Renal pelvis (tissue), 4 donors: ENCODE measurements around the gene RNF126. TPM values are rescaled to one million over a fixed set of nuclear protein-coding genes. Genes with fewer than 3 reads are reported as not detected.

Source experiments
- DNase-seq: peaks from one replicate; pipeline ENCODE4 v3.0.0-alpha.2; 2013
- polyA plus RNA-seq, 3 donors: library from polyadenylated mRNA; unstranded; fragments of 120-200 nt; gene quantifications; one replicate each; pipeline ENCODE4 v1.2.1, GENCODE V29; 2013; ENCODE audit not compliant: insufficient read length in 3 of 3

RNF126 gene
- polyA plus RNA-seq, 3 donors: 33.8 to 35.9 (median 35.8) TPM

DNA sequence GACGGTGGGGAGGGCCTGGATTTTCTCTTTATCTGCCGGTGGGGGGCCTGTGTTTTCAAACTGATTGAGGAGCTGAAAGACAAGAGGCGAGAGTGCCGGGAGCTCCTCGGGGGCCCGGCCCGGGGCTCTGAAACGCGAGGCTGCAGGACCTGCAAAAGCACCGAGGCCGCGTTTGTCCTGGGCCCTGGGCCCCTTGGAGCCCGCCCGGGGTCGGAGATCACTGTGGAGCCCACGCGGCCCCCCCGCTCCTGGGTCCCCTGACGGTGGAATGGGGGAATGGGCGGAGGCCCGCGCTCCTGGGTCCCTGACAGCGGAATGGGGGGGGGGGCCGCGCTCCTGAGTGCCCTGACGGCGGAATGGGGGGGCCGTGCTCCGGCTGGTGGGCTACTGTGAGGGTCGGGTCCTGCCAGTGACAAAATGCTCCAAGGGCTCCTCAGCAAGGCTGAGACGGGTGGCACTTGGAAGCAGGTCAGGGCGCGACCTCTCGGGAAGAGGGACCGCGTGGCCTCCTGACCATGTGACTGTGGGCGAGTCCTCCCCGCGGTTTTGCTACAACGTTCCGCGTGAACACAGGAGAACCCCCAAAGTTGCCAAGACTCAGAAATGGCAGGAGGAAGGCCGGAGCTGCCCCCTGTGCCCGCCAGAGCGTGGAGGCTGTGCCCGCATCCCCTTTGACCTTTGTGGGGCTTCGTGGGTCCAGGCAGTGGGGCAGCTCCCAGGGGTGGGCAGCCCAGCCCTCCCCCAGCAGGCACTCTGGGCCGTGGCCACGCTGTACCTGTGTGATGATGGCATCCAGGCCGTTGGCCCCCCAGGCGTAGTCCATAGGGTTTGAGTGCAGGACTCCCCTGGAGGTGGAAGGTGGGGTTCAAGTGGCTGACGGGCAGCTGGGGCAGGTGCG lies 13.9 kb downstream of the RNF126 start:
- DNase-seq: no peak

DNA sequence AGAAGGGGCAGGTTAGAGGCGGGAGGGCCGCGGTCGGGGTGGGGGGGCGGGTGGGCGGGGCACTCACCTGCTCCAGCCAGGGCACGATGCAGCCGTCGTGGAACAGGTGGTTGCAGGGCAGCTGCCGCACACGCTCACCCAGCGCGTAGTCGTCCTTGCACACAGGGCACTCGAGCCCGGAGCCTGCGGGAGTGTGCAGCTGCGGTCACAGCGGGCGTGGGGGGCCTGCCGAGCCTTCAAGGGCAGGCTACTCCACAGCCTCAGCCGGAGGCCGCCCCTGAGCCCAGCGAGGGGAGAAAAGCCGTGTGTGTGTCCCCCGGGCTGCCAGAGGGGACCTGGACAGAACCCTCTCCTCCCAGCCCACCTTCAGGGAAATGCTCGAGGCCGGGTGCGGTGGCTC lies 14.7 kb downstream of the RNF126 start:
- no peak for DNase-seq

DNA sequence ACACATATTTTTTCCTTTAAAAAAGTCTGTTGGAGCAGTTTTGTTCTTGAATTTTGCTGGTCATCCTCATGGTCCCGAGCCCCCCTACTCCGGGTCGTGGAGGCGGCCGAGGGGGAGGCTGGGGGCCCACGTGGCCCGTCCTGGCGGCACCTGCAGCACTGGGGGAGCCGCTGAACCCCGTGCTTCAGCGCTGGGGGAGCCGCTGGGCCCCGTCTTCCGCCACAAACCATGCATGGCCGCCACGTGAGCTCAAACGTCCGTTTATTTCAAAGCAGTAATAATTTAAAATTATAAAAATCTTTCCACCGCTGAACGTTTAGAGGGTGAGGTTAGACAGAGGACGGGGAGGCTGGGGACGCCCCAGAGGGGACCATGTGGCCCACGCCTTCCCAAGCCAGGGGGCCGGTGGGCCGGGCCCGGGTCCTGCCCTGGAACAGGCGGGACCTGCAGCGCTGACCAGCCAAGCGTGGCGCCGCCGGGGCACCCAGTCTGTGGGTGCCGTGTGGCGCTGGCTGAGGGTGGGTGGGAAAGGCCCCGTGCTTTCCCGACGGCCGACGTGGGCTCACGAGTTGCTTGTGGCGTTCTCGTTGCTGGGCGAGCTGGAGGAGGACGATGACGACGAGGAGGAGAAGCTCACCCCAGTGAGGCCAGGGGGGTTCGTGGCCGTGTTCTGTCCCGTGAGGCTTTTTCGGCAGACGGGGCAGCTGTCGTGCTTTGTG lies 15.3 kb downstream of the RNF126 start:
- DNase-seq: no peak

DNA sequence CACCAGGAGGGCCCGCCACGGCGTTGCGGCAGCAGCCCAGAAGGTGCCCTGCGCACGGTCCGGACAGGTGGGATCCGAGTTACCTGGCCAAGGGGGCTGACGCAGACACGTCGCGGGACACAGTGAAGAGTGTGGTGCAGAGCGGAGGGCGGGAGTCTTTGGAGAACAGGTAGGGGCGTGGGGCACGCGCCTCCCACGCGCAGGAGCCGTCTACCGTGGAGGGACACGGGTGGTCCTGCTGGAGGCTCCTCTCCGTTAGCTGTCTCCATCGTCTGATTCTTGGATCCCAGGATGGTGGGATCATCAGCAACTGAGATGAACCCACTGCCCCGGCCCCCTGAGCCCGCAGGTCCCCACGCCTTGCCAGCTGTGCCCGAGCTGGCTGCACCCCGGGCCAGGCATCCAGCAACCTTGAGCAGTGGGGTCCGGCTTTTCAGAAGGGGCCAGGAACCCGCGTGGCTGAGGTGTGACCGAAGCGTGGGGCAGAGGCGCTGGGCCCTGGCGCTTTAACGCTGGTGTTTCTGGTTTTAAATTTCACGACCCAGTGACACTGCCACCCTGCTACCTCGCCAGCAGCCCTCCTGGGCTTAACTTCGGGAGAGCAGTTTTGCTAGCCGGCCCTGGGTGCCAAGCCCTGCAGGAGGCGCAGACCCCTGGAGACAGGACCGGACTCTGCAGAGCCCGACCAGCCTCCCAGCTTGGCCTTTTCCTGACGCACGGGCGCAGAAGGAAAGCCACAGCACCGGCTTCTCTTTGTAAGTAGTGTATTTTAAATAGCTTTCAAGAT lies 16.0 kb downstream of the RNF126 start:
- DNase-seq: no peak

DNA sequence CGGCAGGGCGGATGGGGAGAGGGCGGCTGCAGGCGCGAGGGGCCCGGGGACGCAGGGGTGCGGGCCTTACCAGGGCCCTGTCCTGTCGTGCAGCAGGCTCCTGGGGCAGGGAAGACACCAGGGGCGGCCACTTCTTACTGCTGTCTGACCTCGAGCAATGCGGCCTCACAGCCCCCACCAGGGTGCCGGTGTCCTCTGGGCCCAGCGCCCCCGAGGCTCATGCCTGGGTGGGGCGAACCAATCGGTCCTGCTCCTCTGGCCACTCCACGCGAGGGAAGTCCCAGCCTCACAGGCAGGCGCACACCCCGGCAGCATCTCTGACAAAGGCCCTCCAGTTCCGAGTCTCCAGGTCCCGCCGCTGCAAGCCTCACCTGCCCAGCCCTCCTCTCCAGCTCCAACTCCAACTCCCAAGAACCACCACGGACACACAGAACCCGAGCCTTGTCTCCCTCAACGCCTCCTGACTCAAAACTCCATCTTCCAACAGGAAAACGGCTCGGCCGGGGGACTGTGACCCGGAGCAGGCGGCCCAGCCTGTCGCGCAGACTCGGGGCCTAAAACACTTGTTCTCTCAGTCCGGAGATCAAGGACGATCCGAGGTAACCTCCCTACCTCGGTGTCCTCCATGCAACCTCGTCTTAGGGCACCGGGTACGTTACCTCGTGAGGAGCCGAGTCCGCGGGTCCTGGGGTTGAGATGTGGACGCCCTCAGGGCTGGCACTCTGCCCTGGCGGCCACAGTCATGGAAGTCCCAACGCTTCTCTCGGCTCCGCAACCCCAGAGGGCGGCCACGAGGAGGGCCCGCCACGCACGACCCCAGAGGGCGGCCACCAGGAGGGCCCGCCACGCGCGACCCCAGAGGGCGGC lies 16.9 kb downstream of the RNF126 start:
- no peak for DNase-seq

DNA sequence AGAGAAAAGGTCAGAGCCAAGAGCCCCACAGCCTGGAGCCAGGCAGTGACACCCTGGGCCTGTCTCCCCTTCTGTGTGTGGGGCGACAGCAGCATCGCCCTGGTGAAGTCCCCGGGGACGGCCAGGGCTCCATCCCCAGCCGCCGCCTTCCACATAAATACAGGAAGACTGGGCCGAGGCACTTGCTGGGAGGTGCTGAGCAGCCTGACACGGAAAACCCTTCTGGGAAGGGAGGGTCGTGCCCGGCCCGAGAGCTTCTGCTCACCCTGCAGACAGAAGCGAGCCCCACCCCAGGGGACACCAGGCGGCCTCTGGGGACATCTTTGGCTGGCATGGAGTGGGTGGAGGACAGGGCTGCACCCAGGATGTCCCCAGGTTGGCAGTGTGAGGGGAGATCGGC lies 18.2 kb downstream of the RNF126 start:
- DNase-seq: no peak

DNA sequence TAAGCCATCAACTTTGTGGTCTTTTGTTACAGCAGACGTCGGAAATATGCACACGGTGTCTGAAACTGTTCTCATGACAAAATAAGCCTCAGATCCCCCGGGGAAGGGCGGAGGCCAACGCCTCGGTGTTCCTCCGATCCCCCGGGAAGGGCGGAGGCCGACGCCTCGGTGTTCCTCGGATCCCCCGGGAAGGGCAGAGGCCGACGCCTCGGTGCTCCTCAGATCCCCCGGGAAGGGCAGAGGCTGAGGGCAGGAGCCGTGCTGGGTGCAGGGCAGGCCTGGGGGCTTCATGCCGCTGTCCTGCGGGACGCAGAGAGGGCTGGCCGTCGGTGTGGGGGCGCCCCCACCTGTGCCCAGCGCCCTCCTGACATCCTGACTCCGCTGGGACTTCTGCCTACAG lies 18.7 kb downstream of the RNF126 start:
- no peak for DNase-seq

DNA sequence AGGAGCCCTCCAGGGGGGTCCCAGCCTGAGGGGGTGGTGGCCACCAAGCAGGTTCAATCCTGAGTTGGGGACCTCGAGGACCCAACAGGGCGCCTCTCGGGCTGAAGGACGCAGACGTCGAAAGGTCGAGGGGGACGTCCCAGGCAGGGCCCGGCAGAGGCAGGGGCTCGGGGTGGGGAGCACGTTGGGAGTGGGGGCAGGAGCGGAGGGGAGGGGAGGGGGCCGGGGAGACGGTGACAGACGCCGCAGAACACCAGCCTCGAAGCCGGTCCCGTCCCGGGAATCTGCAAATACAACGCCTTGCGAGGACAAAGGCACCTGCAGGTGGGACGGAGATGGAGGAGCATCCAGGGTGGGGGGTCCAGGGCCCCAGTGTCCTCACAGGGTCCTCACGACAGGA lies 19.3 kb downstream of the RNF126 start:
- no peak for DNase-seq

DNA sequence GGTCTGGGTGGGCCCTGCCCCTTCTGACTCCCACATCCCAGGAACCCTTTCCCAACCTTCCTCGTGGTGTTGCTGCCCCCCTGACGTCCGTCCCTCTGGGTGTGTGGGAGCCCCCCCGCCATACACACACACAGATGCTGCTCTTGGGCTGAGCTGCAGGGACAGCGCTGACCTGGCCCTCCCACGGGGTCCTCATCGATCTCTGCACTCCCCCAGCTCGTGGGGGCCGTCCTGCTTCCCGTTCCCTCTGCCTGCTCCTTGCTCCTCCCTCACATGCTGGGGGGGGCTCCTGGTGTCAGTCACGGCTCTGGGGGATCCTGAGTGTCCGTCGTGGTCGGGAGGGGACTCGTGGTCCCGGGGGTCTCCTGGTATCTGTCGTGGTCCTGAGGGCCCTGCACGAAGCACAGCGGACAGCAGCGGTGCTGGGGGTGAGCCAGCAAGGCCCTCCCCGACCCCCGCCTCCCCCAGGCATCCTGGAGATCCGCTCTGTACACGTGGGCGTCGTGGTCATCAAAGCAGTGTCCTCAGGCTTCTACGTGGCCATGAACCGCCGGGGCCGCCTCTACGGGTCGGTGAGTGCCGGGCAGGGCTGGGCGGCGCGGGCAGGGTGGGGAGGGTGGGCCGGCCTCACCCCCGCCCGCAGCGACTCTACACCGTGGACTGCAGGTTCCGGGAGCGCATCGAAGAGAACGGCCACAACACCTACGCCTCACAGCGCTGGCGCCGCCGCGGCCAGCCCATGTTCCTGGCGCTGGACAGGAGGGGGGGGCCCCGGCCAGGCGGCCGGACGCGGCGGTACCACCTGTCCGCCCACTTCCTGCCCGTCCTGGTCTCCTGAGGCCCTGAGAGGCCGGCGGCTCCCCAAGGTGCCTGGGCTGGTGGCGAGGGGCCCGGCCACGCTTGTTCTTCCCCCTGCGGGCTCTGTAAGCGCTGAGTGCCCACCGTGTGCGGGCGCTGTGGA lies 20.0 kb downstream of the RNF126 start:
- no peak for DNase-seq

DNA sequence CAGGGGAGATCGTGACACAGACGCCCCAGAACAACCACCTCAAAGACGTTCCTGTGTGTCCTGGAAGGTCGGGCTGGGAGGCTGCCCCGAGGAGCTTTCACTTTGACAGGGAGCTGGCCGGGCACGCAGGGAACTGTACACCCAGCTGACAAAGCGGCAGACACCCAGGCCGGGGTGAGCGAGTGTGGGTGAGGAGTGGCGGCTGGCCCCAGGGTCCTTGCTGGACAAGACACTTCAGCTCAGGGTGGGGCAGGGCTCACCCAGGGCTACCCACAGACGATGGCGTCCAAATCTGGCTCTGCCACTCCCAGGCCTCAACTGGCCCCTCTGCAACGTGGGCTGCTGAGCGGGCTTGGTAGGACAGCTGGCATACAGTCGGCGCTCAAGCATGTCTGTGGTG lies 21.3 kb downstream of the RNF126 start:
- DNase-seq: no peak

DNA sequence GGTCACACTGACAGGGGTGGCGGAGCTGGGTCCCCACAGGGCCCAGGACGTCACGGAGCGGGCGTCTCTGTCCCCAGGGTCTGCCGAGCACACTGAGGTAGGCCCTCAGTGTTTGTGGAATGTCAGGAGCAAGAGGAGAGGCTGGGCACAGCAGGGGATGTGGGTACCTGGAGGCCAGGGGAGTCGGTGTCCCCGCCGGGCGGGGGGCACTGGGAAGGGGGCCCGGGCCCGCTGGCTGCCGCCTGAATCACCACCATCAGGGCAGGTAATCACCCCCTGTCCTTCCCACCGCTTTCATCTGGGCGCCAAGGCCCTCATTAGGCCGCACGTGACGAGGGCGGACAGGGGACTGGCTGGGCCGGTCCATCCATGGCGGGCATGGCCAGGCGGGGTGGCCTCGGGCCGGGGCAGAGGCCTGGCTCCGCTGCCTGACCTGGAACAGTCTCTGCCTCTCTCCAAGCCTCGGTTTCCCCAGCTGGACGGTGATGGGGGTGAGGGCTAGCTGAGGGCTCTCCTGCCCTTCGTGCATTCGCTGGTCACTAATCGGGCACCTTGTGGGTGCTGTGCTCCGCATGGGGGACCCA lies 22.3 kb downstream of the RNF126 start:
- DNase-seq: no peak

DNA sequence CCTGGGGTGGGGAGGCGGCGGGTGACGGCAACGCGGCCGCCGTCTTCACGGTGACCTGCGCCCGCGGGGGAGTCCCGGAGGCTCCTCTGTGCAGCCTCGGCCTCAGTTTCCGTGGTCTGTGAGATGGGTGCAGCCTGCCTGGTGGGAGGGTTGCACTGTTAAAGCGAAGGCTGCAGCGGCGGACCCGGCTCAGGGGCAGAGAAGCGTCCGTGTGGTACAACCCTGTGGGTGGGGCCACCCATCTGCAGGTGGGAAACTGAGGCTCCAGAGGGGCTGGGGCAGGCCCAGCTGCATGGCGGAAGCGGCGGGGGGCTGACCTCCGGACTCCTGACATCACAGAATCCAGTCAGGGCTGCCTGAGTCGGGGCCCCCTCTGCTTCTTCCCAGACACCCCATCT lies 22.9 kb downstream of the RNF126 start:
- DNase-seq: no peak

DNA sequence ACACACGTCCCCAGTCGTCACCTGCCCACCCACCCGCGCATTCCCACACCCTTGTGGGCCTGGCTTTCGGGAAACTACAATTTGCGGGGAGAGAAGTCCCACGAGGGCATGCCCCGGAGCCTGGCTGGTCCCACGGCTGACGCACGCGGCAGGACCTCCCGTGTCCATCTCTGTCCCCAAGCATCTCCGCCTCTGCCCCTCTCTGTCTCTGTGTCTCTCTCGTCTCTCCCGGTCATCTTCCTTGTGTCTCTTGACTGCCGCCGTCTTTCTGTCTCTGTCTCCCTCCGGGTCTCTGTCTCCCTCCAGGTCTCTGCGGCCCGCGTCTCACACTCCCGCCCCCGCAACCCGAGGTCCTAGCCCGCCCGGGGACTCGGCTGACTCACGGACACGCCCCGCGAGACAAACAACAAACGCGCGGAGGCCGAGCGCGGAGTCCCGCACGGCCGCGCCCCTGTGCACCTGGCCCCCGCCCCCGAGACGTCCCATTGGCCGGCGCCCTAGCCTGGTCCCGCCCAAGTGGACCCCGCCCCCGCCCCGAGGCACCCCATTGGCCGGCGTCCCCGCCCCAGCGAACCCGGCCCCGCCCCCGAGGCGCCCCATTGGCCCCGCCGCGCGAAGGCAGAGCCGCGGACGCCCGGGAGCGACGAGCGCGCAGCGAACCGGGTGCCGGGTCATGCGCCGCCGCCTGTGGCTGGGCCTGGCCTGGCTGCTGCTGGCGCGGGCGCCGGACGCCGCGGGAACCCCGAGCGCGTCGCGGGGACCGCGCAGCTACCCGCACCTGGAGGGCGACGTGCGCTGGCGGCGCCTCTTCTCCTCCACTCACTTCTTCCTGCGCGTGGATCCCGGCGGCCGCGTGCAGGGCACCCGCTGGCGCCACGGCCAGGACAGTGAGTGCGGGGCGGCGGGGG lies 23.5 kb downstream of the RNF126 start, which contains the start of gene FGF22:
FGF22 (plus strand) TSS at position 627 of the 908 bp plus-strand sequence; CDS start at position 674, 47 bp downstream.
- DNase-seq: peak; percentile 88

DNA sequence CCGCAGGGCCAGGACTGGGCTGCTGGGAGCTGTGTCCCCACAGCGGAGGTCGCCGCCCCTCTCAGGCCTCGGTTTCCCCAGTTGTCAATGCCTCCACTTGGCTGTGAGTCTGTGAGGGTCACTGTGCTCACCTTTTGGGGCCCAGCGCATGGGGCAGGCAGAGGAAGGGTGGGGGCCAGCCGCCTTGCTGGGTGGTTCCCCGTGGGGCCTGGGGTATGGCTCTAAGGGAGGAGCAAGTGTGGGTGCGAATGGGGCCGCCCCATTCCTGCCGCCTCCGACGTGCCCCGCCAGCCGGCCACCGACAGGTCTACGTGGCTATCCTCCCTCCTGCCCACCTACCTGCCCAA lies 24.1 kb downstream of the RNF126 start:
- DNase-seq: no peak

DNA sequence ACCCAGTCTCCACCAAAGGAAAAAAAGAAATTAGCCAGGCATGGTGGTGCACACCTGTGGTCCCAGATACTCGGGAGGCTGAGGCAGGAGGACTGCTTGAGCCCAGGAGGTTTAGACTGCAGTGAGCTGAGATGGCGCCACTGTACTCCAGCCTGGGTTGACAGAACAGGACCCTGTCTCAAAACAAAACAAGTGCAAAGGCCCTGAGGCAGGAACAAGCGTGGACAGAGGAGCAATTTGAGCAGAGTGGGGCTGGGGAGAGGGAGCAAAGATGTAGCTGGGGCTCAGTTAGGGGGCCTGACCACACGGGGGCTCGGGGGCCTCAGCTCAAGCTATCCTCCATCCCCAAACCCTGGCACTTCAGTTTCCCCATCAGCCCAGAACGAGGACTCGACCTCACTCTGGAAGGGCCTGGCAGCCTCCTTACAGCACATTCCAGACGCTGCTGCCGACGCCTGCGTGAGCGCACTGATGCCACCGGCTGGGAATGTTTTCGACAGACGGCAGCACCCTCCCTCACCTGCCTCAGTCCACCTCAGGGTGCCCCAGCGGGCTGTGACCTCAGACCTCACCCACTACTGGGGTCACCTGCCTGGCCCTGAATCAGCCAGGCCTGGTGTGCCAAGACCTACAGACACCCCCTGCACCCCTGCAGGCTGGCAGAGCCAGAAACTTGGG lies 27.9 kb downstream of the RNF126 start:
- DNase-seq: no peak

DNA sequence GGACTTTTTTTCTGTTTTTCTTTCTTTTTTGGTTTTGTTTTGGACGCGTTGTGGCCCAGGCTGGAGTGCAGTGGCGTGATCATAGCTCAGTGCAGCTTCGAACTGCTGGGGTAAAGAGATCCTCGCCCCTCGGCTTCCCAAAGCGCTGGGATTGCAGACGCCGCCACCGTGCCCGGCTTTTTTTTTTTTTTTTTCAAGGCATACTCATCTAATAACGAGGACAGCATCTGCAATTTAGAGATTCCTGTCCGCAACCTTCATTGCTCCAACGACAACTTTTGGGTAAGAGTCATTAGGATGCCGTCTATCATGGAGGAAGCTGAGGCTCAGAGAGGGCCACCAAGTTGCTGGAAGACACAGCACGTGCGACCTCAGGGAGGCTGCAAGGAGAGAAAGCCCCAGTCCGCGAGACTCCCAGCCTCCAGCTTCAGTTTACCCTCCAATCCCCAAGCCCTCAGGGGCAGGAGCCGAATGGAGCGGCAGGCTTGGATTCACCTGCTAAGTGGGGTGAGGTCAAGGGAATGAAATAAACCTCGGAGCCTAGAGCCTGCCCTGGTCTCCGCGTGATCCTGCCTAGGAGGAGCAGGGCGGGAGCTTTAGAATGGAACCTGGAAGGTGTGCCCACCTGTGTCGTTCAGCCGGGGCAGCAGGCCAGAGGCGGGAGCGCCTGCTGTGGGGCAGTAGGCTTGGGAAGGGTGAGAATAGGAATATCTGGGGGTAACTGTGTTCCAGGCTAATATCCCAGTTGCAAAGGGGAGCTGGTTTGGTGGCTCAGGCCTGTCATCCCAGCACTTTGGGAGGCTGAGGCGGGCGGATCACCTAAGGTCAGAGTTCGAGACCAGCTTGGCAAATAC lies 29.0 kb downstream of the RNF126 start:
- DNase-seq: no peak
